H1 (cell line): ENCODE data around the gene RGS17. TPM values are rescaled to one million over a fixed set of nuclear protein-coding genes. Genes with fewer than 3 reads are reported as not detected.

Source experiments
- CHD2 ChIP-seq: IDR thresholded peaks from 2 replicates; pipeline ENCODE4 v1.6.1; 2012; ENCODE audit warnings: low read length, improper control_type of control experiment
- CHD7 ChIP-seq: fragments of 300-600 bp; sonication (generic); IDR thresholded peaks from 2 replicates; pipeline ENCODE4 v1.7.1; 2012; ENCODE audit warnings: low read length, moderate library complexity, mild to moderate bottlenecking, inconsistent platforms; ENCODE audit not compliant: insufficient replicate concordance
- RNF2 ChIP-seq: fragments of 200-900, 300-1000 bp; sonication (generic); IDR thresholded peaks from 2 replicates; pipeline ENCODE4 v1.7.1; 2016; ENCODE audit warnings: borderline replicate concordance, low read depth, mild to moderate bottlenecking, antibody characterized with exemption, low read length; ENCODE audit not compliant: poor library complexity, severe bottlenecking; ENCODE audit errors: missing control alignments
- polyA plus RNA-seq, 7 experiments: library from polyadenylated mRNA; depleted of rRNA in 3 of 7; stranded (reverse) in 5 of 7; unstranded in 2 of 7; fragments of >200 nt in 5 of 7; fragments of 200-250 nt in 2 of 7; gene quantifications; 1 replicate in 5 of 7; 2 replicates in 1 of 7; 4 replicates in 1 of 7; pipeline versions ENCODE4 v1.2.1 to v1.2.3, GENCODE V29; 2011 to 2013; ENCODE audit warnings: missing spikeins in 2 of 7, mixed read lengths in 2 of 7
- total RNA-seq: library from RNA; stranded (reverse); fragmentation: NEBNext Ultra II Directional; extraction: Animal tissue kit (Norgen Biotek cat#: 25700); gene quantifications from 2 replicates; pipeline ENCODE4 v1.2.1, GENCODE V29; 2021

RGS17 gene
- total and polyA plus RNA-seq, 2 of the 8 experiments (the other 6 are each of a cell fraction or from before 2014, with no cell fraction given): 2.0 to 12.2 TPM

- TF ChIP-seq CHD7: no peak
- TF ChIP-seq RNF2: no peak
- no peak for TF ChIP-seq CHD2
These were observed 102.1 kb downstream of the RGS17 start (continued) for GRCh38 chr6:153028963-153029362.
